HL-60 (cell line): ENCODE results near the gene LDAH.

Source experiments
- DNase-seq, 2 experiments: peaks; one replicate each; pipeline ENCODE4 v3.0.0-alpha.2; 2010 to 2020; ENCODE audit warnings: low read depth in 1 of 2, low spot score in 1 of 2
- H3K27ac ChIP-seq: fragments of 250-450 bp; sonication (Bioruptor Pico); replicated peaks from 2 replicates; pipeline ENCODE4 v1.5.1; 2020; ENCODE audit warnings: mild to moderate bottlenecking, moderate library complexity
- H3K27me3 ChIP-seq: fragments of 250-450 bp; sonication (Bioruptor Pico); 2 replicates; pipeline ENCODE4 v1.5.1; 2021; ENCODE audit warnings: mild to moderate bottlenecking, moderate library complexity; ENCODE audit not compliant: insufficient read depth, poor library complexity, severe bottlenecking
- H3K4me3 ChIP-seq: replicated peaks from 2 replicates; pipeline ENCODE4 v1.5.1; 2011; ENCODE audit warnings: mild to moderate bottlenecking, control low read depth, low read length; ENCODE audit not compliant: insufficient read depth
- CTCF ChIP-seq: IDR thresholded peaks from one replicate; pipeline ENCODE4 v1.5.1; 2011; ENCODE audit warnings: low read length, control low read depth, inconsistent platforms; ENCODE audit not compliant: insufficient read depth
- GABPA ChIP-seq: IDR thresholded peaks from 2 replicates; pipeline ENCODE4 v1.6.1; 2012; ENCODE audit warnings: low read depth
- POLR2AphosphoS5 ChIP-seq: IDR thresholded peaks from 2 replicates; pipeline ENCODE4 v1.6.1; 2012; ENCODE audit warnings: low read depth
- SPI1 ChIP-seq: IDR thresholded peaks from 2 replicates; pipeline ENCODE4 v1.6.1; 2012; ENCODE audit warnings: low read depth, mild to moderate bottlenecking, borderline replicate concordance
- long read RNA-seq: library from polyadenylated mRNA; unstranded; transcript quantifications from one replicate; pipeline ENCODE4 v2.0.0, GENCODE V29; 2020
- TF ChIP-seq, protein P1 (sequence below): IDR thresholded peaks from 2 replicates; pipeline ENCODE4 v1.6.1; 2012; ENCODE audit warnings: low read depth; ENCODE audit not compliant: insufficient replicate concordance

The LDAH gene
- long read RNA-seq, transcript LDAH-209 (6 exons, 3,728 nt) = minor isoform, 22 of 332 reads
- long read RNA-seq, transcript LDAH-201 (7 exons, 2,907 nt) = major isoform, 196 of 332 reads
- long read RNA-seq, transcript LDAH-211 (6 exons, 3,807 nt) = minor isoform, 9 of 332 reads
- long read RNA-seq, transcript LDAH-213 (6 exons, 1,179 nt) = minor isoform, 30 of 332 reads
- long read RNA-seq, partial matches to known transcripts = 16 of 332 reads
- long read RNA-seq, other reads (novel, unspliced or antisense) = 57 of 332 reads

GRCh38 chr2:20822535-20823490 is at the start of gene LDAH:
TSS of gene LDAH (minus strand) at chr2:20823101. CDS start at chr2:20801463, 21,638 bp downstream.
- peak; percentile 80 for TF ChIP-seq GABPA
- TF ChIP-seq CTCF = no peak
- peak; percentile 71 for TF ChIP-seq POLR2AphosphoS5
- TF ChIP-seq, protein P1, sequence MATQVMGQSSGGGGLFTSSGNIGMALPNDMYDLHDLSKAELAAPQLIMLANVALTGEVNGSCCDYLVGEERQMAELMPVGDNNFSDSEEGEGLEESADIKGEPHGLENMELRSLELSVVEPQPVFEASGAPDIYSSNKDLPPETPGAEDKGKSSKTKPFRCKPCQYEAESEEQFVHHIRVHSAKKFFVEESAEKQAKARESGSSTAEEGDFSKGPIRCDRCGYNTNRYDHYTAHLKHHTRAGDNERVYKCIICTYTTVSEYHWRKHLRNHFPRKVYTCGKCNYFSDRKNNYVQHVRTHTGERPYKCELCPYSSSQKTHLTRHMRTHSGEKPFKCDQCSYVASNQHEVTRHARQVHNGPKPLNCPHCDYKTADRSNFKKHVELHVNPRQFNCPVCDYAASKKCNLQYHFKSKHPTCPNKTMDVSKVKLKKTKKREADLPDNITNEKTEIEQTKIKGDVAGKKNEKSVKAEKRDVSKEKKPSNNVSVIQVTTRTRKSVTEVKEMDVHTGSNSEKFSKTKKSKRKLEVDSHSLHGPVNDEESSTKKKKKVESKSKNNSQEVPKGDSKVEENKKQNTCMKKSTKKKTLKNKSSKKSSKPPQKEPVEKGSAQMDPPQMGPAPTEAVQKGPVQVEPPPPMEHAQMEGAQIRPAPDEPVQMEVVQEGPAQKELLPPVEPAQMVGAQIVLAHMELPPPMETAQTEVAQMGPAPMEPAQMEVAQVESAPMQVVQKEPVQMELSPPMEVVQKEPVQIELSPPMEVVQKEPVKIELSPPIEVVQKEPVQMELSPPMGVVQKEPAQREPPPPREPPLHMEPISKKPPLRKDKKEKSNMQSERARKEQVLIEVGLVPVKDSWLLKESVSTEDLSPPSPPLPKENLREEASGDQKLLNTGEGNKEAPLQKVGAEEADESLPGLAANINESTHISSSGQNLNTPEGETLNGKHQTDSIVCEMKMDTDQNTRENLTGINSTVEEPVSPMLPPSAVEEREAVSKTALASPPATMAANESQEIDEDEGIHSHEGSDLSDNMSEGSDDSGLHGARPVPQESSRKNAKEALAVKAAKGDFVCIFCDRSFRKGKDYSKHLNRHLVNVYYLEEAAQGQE = peak; percentile 13
- peak; percentile 21; the same call in 1 of the 2 replicates for TF ChIP-seq SPI1
- H3K27me3 ChIP-seq = no peaks in the 10 kb centered on the region
- H3K4me3 ChIP-seq = peak within 1 kb of the TSS; percentile 94
- peak within 1 kb of the TSS; percentile 94 for H3K27ac ChIP-seq
- peak; percentile 72 to 81 for DNase-seq

DNA sequence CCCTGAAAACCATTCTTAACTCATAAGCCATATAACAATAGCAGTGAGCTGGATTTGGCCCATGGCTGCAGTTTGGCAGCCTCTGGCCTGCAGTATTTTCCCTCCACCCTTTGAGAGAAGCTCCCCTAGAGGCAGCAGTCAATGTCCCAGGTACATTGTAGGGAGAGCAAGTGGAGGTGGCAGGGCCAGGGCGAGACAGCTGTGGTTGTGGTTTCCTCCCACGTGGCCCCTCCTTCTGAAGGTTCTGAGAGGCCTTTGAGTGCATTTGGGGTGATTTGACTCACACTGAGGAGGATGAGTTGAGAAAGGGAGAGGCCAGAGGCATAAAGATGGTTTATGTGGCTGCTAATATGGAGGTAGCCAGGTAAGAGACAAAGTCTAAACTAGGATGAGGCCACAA is 45.5 kb upstream of the LDAH start:
- TF ChIP-seq, protein P1 = no peak
- TF ChIP-seq CTCF (no peak), GABPA (no peak), POLR2AphosphoS5 (no peak), SPI1 (no peak)
- H3K27me3 ChIP-seq = peaks cover 3% of the 10 kb centered on the region
- H3K4me3 ChIP-seq = no peak overlapping the region
- H3K27ac ChIP-seq = no peak overlapping the region
- DNase-seq = no peak

DNA sequence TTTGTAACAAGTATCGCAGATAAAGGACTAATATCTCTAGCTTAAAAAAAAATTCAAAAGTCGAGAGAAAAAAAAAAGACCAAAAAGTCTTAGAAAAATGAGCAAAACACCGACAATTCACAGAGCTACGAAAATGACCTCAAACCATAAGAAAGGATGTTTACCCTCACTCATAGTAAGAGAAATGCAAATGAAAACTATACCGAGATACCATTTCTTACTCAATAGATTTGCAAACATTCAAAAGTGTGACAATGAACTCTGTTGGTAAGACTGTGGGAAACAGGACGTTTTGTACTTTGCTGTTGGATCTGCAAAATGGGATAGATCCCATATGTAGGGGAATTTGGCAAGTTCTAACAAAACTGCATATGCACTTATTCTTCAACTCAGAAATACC is 39.9 kb upstream of the LDAH start:
- DNase-seq = no peak
- peaks cover 5% of the 10 kb centered on the region for H3K27me3 ChIP-seq
- TF ChIP-seq GABPA (no peak), CTCF (no peak), POLR2AphosphoS5 (no peak), SPI1 (no peak)
- TF ChIP-seq, protein P1 = no peak
- no peak overlapping the region for H3K27ac ChIP-seq
- no peak overlapping the region for H3K4me3 ChIP-seq
